Gastrocnemius medialis (tissue), 4 donors: ENCODE data around the gene PSMC3IP. TPM values are rescaled to one million over a fixed set of nuclear protein-coding genes. Genes with fewer than 3 reads are reported as not detected.

Source experiments
- ATAC-seq, 2 donors: fragments of 150-250 bp; one replicate each; pipeline ENCODE4 v1.9.1; 2016
- DNase-seq, 2 donors: peaks; one replicate each; pipeline ENCODE4 v3.0.0-alpha.2; 2019
- H3K27ac ChIP-seq, 4 donors: fragments of 200-600 bp; sonication (generic); 1 replicate in 1 of 4; 2 replicates in 3 of 4; pipeline ENCODE4 v1.5.1; 2016 to 2018; ENCODE audit warnings: mild to moderate bottlenecking in 2 of 4, moderate library complexity in 1 of 4
- H3K27me3 ChIP-seq, 3 donors: fragments of 200-600 bp; sonication (generic) in 2 of 3; 1 replicate in 1 of 3; 2 replicates in 2 of 3; pipeline versions ENCODE4 v1.5.1 to v1.6.0; 2016 to 2019; ENCODE audit warnings: mild to moderate bottlenecking in 1 of 3, moderate library complexity in 1 of 3
- H3K36me3 ChIP-seq, 2 donors: fragments of 200-600 bp; sonication (generic) in 1 of 2; one replicate each; pipeline ENCODE4 v1.5.1; 2017 to 2018
- H3K4me1 ChIP-seq, 2 donors: fragments of 200-600 bp; sonication (generic) in 1 of 2; one replicate each; pipeline ENCODE4 v1.5.1; 2016 to 2017; ENCODE audit warnings: mild to moderate bottlenecking in 2 of 2
- H3K4me3 ChIP-seq, 4 donors: fragments of 200-600 bp; sonication (generic) in 3 of 4; 1 replicate in 1 of 4; 2 replicates in 3 of 4; pipeline ENCODE4 v1.5.1; 2016 to 2019; ENCODE audit warnings: mild to moderate bottlenecking in 2 of 4
- H3K9me3 ChIP-seq, 3 donors: fragments of 200-600 bp; sonication (generic) in 2 of 3; 1 replicate in 1 of 3; 2 replicates in 2 of 3; pipeline ENCODE4 v1.5.1; 2016 to 2019
- CTCF ChIP-seq, 5 experiments: fragments of 450-650 bp in 3 of 5; fragments of 200-600 bp in 2 of 5; sonication (generic) in 2 of 5; IDR thresholded peaks in 4 of 5; conservative IDR thresholded peaks in 1 of 5; 1 replicate in 4 of 5; 2 replicates in 1 of 5; pipeline ENCODE4 v1.5.1; 2016 to 2019; ENCODE audit warnings: antibody characterized with exemption in 5 of 5, mild to moderate bottlenecking in 3 of 5, moderate library complexity in 3 of 5
- POLR2A ChIP-seq, 2 donors: fragments of 450-650 bp; IDR thresholded peaks; one replicate each; pipeline ENCODE4 v1.6.1; 2017; ENCODE audit warnings: antibody characterized with exemption in 2 of 2, mild to moderate bottlenecking in 2 of 2, moderate library complexity in 2 of 2
- in situ Hi-C, 4 donors: fragments of 200-750 bp; cut with MboI; loops; one replicate each; pipeline versions ENCODE4 v1.15.0 to v1.8.0; 2017; ENCODE audit warnings: low sequenced_read_pairs in 4 of 4
- intact Hi-C: fragments of 100-400 bp; cut with DNase I; formaldehyde crosslinking; loops from one replicate; pipeline ENCODE4 v1.15.1; 2023; ENCODE audit warnings: low total_unique reads
- total RNA-seq, 4 donors: library from RNA; depleted of rRNA; stranded (reverse); fragments of >200 nt; gene quantifications; one replicate each; pipeline versions ENCODE4 v1.1.0 to v1.2.3, GENCODE V29; 2016

PSMC3IP gene
- total RNA-seq, 4 donors from 2014 or later: 0.46 to 2.7 (median 1.4) TPM

DNA sequence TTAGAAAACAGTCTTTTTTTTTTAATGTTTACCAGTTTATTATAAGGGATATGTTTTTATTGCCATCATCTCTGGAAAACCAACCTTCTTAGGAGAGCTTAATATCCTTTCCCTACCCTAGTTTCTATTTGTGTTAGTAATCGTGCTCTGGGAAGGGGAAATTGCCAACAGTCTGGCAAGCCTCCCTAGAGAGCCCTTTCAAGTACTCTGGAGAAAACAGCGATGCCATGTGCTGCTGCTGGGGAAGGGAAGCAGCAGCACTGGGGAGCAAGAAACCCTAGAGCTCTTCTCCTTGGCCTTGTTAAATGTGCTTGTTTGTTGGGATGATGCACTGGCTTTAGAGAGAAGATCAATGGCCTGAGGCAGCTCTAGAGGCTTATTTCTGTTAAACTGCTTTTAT lies 21.4 kb upstream of the PSMC3IP start:
- no peak for TF ChIP-seq CTCF (IDR thresholded peaks at IDR 0.05 in 4 of 5, conservative IDR thresholded peaks at IDR 0.05 in 1 of 5)
- no peak for TF ChIP-seq POLR2A (IDR thresholded peaks at IDR 0.05)
- Histone ChIP-seq H3K4me1 (peaks cover 15 to 20% of the 10 kb centered on the region in 2 donors), H3K27ac (peak overlapping the region; percentile 32 to 57 (median 42)), H3K9me3 (no peaks in the 10 kb centered on the region), H3K27me3 (no peaks in the 10 kb centered on the region), H3K4me3 (no peak overlapping the region), H3K36me3 (no peaks in the 10 kb centered on the region)
- in situ Hi-C loops: loop anchor here in 2 of 4 donors (25.0 kb wide), 2 partner anchors 88 to 163 kb away; partner anchors contain the start of genes CCR10 (in 2 of the 2), CNTNAP1 (in 2 of the 2), PLEKHH3 (in 2 of the 2) and RAMP2 (in 1 of the 2)
- intact Hi-C loops: no loop called here
- peak; percentile 75 to 82 for ATAC-seq
- peak; percentile 23 to 45 for DNase-seq

GRCh38 chr17:42596386-42596785 lies 18.9 kb upstream of the PSMC3IP start:
- H3K36me3 ChIP-seq: peaks cover 0 to 9% of the 10 kb centered on the region in 2 donors
- no peaks in the 10 kb centered on the region for H3K9me3 ChIP-seq
- no peaks in the 10 kb centered on the region for H3K27me3 ChIP-seq
- intact Hi-C loops: no loop called here
- H3K4me3 ChIP-seq: no peak overlapping the region
- no peak overlapping the region for H3K27ac ChIP-seq
- H3K4me1 ChIP-seq: peaks cover 15 to 20% of the 10 kb centered on the region in 2 donors
- in situ Hi-C loops: loop anchor here in 2 of 4 donors (25.0 kb wide), 2 partner anchors 91 to 166 kb away; partner anchors contain the start of genes CCR10 (in 2 of the 2), CNTNAP1 (in 2 of the 2), PLEKHH3 (in 2 of the 2) and RAMP2 (in 1 of the 2)
- ATAC-seq (no peak), DNase-seq (no peak)
- no peak for TF ChIP-seq CTCF (IDR thresholded peaks at IDR 0.05 in 4 of 5, conservative IDR thresholded peaks at IDR 0.05 in 1 of 5)
- no peak for TF ChIP-seq POLR2A (IDR thresholded peaks at IDR 0.05)

GRCh38 chr17:42591411-42591810 lies 13.9 kb upstream of the PSMC3IP start:
- in situ Hi-C loops (loop anchor here in 2 of 4 donors (25.0 kb wide), 2 partner anchors 96 to 171 kb away; partner anchors contain the start of genes CCR10 (in 2 of the 2), CNTNAP1 (in 2 of the 2), PLEKHH3 (in 2 of the 2) and RAMP2 (in 1 of the 2)), intact Hi-C loops (no loop called here)
- Histone ChIP-seq H3K9me3 (no peaks in the 10 kb centered on the region), H3K4me3 (no peak overlapping the region), H3K36me3 (peaks cover 0 to 55% of the 10 kb centered on the region in 2 donors), H3K27ac (no peak overlapping the region), H3K27me3 (no peaks in the 10 kb centered on the region), H3K4me1 (peaks cover 14 to 17% of the 10 kb centered on the region in 2 donors)
- no peak for TF ChIP-seq POLR2A (IDR thresholded peaks at IDR 0.05)
- no peak for TF ChIP-seq CTCF (IDR thresholded peaks at IDR 0.05 in 4 of 5, conservative IDR thresholded peaks at IDR 0.05 in 1 of 5)
- no peak for ATAC-seq
- DNase-seq: no peak

GRCh38 chr17:42590886-42591285 lies 13.4 kb upstream of the PSMC3IP start:
- no peak overlapping the region for H3K27ac ChIP-seq
- no peak for TF ChIP-seq POLR2A (IDR thresholded peaks at IDR 0.05)
- TF ChIP-seq CTCF (IDR thresholded peaks at IDR 0.05 in 4 of 5, conservative IDR thresholded peaks at IDR 0.05 in 1 of 5): no peak
- H3K36me3 ChIP-seq: peaks cover 0 to 60% of the 10 kb centered on the region in 2 donors
- no peak overlapping the region for H3K4me3 ChIP-seq
- in situ Hi-C loops (loop anchor here in 2 of 4 donors (25.0 kb wide), 2 partner anchors 96 to 171 kb away; partner anchors contain the start of genes CCR10 (in 2 of the 2), CNTNAP1 (in 2 of the 2), PLEKHH3 (in 2 of the 2) and RAMP2 (in 1 of the 2)), intact Hi-C loops (no loop called here)
- H3K9me3 ChIP-seq: no peaks in the 10 kb centered on the region
- peaks cover 14 to 22% of the 10 kb centered on the region in 2 donors for H3K4me1 ChIP-seq
- DNase-seq: no peak
- H3K27me3 ChIP-seq: no peaks in the 10 kb centered on the region
- no peak for ATAC-seq
